Left forelimb (tissue), 1 donor: ENCODE measurements around the gene MIOX.
"Not testable (repeated sequence)": the region's sequence is repeated elsewhere in the genome, so short reads cannot be mapped to it uniquely, and the experiment has no call there.

Experiments
- DNase-seq: peaks from one replicate; pipeline ENCODE4 v3.0.0-alpha.2; 2018; ENCODE audit warnings: low spot score

MIOX gene

DNA sequence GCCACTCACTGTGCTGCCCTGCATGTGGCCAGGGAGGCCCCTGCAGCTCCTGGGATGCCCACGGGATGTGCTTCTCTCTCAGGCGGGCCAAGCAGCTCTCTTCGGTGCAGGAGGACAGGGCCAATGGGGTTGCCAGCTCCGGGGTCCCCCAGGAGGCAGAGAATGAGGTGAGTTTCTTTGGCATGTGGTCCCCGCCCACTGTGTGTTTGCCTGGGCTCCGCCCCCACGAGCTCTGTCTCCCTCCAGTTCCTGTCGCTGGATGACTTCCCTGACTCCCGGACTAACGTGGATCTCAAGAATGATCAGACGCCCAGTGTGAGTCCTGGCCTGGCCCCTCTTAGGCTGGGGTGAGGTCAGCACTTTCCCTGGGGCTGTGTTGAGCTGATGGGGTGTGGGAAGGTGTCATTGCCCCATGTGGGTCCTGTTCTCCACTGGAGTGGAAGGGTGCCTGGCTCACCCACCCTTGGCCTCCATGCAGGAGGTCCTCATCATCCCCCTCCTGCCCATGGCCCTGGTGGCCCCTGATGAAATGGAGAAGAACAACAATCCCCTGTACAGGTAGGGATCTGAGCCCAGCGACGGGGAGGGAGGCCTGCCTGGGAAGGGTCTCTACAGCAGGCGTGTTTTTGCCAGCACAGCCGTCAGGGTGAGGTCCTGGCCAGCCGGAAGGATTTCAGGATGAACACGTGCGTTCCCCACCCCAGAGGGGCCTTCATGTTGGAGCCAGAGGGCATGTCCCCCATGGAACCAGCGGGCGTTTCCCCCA lies 31.0 kb downstream of the MIOX start:
- DNase-seq, result no peak

DNA sequence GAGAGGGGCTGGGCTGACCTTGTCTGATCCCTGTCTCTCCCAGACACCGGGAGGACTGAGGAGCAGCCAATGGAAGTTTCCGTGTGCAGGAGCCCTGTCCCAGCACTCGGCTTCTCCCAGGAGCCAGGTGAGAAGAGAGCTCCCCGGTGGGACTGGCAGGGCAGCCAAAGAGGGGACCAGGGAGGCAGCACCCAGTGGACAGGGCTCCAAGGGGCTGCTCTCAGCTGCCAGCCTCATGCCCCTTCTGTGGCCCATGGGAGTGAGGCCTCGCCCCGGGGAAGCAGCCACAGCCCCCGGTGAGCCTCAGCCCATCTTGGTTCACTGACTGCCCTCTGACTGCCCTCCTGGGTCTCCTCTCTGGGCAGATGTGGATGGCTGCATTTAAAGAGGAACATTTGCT lies 31.9 kb downstream of the MIOX start:
- DNase-seq, result peak; percentile 67

- DNase-seq, result no peak
Measured at GRCh38 chr22:50519151-50519550, 32.5 kb downstream of the MIOX start.

- not testable (repeated sequence) for DNase-seq
Measured at GRCh38 chr22:50520184-50520583, 33.5 kb downstream of the MIOX start.

DNA sequence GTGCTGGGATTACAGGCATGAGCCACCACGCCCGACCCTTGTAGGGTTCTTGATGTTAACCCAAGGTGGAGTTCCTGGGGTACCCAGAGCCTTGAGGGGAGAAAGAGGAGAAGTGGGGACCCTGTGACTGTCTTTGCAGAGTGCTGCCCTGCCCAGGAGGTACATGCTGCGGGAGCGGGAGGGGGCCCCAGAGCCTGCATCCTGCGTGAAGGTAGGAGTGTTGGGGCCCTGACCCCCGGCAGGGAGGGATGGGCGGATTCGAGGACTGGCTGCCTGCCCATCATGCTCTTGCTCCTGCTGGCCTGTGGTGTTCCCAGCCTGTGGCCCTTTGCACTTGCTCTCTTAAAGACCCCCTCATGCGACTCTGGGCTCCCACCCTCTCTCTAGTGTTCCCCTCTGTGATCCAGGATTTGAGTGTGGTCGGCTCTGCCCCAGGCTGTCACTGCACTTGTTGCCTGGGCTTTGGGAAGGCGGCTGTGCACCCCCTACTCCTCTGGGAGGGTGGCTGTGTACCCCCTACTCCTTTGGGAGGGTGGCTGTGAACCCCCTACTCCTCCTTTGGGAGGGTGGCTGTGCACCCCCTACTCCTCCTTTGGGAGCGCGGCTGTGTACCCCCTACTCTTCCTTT lies 34.3 kb downstream of the MIOX start:
- DNase-seq, result no peak

- DNase-seq, result no peak
Measured at GRCh38 chr22:50521710-50522109, 35.1 kb downstream of the MIOX start.

DNA sequence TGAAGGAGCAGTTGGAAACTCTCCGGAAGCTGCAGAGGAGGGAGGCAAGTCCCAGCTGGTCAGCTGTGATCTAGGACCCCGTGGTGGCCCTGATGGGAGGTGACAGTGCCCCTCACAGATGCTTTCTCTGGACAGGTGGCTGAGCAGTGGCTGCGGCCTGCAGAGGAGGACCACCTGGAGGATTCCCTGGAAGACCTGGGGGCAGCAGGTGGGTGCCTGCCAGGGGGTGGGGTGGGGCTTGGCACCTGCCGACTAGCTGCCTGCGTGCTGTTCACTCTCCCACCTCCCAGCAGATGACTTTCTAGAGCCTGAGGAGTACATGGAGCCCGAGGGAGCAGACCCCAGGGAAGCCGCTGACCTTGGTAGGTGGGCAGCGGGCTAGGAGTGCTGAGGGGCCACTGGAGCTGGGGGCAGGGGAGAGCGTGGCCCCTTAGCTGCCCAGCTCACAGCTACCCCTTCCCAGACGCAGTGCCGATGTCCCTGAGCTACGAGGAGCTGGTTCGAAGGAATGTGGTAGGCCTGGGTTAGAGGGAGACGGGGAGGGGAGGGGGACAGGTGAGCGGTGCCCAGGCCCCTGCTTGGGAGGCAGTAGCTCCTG lies 35.6 kb downstream of the MIOX start:
- DNase-seq, result no peak

GRCh38 chr22:50522806-50523438 lies 36.3 kb downstream of the MIOX start:
- DNase-seq, result no peak

- no peak for DNase-seq
Measured at GRCh38 chr22:50523458-50523805, 36.8 kb downstream of the MIOX start.

GRCh38 chr22:50523806-50524675 lies 37.4 kb downstream of the MIOX start:
- DNase-seq, result no peak

- no peak for DNase-seq
Measured at GRCh38 chr22:50524676-50525103, 38.0 kb downstream of the MIOX start.

DNA sequence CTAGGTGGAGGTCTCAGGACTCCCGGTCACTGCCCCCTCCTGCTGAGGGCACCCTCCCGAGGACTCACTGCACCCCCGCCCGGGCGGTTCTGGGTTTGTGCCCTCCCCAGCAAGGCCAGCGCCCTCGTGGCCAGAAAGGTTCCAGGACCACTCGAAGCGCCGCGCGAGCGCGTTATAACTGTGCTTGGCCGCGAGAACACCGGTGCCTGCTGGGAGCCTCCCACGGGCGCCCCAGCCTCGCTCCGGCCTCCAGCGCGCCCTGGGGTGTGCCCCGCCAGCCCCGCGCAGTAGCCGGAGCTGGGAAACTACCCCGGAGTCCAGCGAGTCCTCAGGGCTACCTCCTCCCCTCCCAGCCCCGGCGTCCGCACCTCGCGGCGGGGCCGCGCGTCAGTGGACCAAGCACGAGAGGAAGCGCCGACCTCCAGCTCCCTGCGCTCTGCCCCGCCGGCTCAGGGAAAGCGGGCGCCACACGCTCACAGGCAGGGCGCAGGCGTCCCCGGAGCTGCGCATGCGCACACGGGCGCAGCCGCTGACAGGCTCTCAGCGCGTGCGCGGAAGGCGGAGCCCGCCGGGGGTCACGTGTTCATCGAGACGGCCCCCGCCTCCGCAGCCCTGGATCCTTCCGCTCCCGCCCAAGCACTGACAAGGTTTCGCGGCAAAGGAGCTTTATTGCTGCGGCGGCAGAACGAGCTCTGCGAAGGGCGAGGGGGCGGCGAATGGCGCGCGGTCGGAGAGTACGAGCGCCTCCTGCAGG lies 38.6 kb downstream of the MIOX start, which contains the start of gene SCO2:
Gene SCO2 (minus strand): TSS at position 495 of the 754 bp plus-strand sequence. CDS start 1,187 bp downstream, outside the sequence.
- peak; percentile 99 for DNase-seq

GRCh38 chr22:50525858-50526107 lies 39.1 kb downstream of the MIOX start:
- no peak for DNase-seq

DNA sequence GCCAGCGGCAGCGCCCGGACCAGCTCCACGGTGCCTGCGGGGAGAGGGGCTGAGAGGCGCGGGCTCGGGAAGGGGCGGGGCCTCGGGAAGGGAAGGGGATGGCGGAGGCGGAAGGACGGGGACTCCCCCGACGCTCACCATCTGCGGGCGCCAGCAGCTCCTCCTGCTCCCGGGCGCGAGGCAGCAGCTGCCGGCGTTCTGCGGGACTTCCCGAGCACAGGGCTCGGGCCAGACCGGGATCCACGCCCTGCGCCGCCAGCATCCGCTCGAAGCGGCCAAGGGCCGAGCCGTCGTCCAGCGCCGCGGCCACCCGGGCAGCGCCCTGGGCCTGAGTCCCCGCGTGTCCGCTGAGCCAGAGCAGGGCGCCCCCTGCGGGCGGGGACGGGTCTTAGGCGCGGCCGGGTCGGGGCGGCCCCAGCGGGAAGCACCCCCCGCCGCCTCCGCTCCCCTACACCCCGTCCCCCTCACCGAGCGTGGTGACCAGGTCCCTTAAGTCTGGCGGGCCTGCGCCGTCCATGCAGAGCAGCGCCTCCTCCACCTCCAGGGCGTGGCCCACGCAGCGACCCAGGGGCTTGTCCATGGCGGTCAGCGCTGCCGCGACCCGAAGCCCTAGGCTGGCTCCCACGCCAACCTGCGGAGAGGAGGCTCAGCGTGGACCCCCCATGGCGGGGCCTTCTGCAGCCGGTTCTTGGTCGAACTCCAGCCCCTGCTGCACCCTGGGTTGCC lies 39.6 kb downstream of the MIOX start:
- peak; percentile 90 for DNase-seq

GRCh38 chr22:50526834-50527801 lies 40.5 kb downstream of the MIOX start:
- DNase-seq, result no peak

- DNase-seq, result no peak
Measured at GRCh38 chr22:50527921-50528681, 41.4 kb downstream of the MIOX start.

DNA sequence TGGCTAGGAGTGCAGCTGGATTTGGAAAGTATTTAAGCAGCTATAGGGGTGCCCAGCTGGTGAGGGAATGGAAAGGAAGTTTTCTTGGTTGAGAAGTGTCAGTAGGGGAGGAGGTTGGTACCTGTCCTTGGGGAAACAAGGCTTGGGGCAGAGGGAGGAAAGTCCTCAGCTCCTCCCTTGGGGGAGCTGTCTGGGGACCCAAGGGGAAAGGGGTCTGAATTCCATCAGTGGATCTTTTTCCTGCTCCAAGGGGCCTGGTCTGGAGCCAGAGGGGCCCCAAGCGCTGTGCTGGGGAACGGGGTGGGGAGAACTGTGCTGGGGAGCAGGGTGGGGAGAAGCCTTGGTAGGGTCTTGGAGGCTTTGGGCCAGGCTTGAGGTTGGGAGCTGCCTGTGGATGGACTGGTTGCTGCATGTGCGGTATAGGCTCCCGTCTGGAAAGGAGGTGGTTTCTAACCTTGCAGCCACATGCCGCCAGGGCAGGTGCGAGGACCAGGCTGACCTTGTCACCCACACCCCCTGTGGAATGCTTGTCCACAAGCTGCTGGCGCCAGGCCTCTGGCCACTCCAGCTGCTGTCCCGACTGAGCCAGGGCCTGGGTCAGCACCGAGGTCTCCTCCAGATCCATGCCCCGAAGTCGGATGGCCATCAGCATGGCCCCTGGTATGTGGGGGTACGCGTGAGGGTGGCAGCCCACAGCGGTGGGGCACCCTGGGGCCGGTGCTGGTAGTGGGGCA lies 42.2 kb downstream of the MIOX start:
- DNase-seq, result no peak

DNA sequence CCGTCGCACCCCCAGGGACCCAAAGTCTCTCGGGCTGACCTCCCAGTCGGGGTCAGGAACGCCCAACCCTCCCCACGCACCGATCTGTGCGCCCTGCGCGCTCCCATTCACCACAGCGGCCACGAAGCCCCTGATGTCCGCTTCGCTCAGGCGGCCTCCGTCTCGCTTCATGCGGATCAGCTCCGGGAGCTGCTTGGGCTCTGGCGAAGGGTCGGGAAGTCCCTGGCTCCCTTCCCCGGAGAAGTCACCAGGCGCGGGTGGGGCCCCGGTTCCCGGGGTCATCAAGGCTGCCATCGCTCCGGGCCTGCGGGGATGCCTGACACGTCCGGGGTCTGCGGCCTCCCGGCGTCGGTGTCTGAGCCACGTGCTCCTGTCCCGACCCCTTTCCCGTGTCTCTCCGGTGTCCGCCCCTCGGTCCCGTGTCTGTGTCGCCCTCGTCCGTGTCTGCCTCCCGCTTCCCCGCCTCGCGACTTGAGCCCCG lies 42.8 kb downstream of the MIOX start:
- DNase-seq, result no peak
